Epithelial cell of esophagus (primary cell): ENCODE measurements around the gene CCNL1.

Experiments
- DNase-seq: peaks from one replicate; pipeline ENCODE4 v3.0.0; 2010; ENCODE audit warnings: low read depth
- H3K4me3 ChIP-seq: 2 replicates; pipeline ENCODE4 v1.5.1; 2011; ENCODE audit warnings: mild to moderate bottlenecking, low read length, control low read depth
- CTCF ChIP-seq: IDR thresholded peaks from 2 replicates; pipeline ENCODE4 v1.5.1; 2011; ENCODE audit warnings: low read depth, mild to moderate bottlenecking, low read length, control low read depth, inconsistent platforms; ENCODE audit not compliant: insufficient read depth; ENCODE audit errors: missing control alignments

Gene CCNL1

GRCh38 chr3:157132936-157133335, 27.0 kb downstream of the CCNL1 start:
- no peak overlapping the region for H3K4me3 ChIP-seq
- DNase-seq, result no peak
- TF ChIP-seq CTCF, result no peak

GRCh38 chr3:157132341-157132740, 27.6 kb downstream of the CCNL1 start:
- no peak for TF ChIP-seq CTCF
- no peak overlapping the region for H3K4me3 ChIP-seq
- DNase-seq, result no peak

- peak; percentile 81 for DNase-seq
- H3K4me3 ChIP-seq, result no peak overlapping the region
- TF ChIP-seq CTCF, result no peak
These were observed 28.1 kb downstream of the CCNL1 start for GRCh38 chr3:157131861-157132260.

- H3K4me3 ChIP-seq, result no peak overlapping the region
- peak; percentile 63 for DNase-seq
- TF ChIP-seq CTCF, result peak; percentile 70
These were observed 29.3 kb downstream of the CCNL1 start for GRCh38 chr3:157130467-157131251.

- peak; percentile 60 for DNase-seq
- TF ChIP-seq CTCF, result no peak
- no peak overlapping the region for H3K4me3 ChIP-seq
These were observed 30.0 kb downstream of the CCNL1 start for GRCh38 chr3:157129803-157130466.

- TF ChIP-seq CTCF, result no peak
- H3K4me3 ChIP-seq, result no peak overlapping the region
- DNase-seq, result peak; percentile 75
These were observed 30.9 kb downstream of the CCNL1 start for GRCh38 chr3:157128771-157129681.
